ENCODE measurements around the gene COIL.

COIL gene

GRCh38 chr17:56936697-56937322, 24.0 kb downstream of the COIL start:
- no peak for TF ChIP-seq CTCF (IDR thresholded peaks at IDR 0.05)
- H3K36me3 ChIP-seq, result peaks cover 38% of the 10 kb centered on the region
- H3K4me3 ChIP-seq (ENCODE audit: low read depth in 1 of 2, low read length in 1 of 2), result no peak overlapping the region
- peaks cover 0 to 3% of the 10 kb centered on the region in 2 experiments for H3K4me1 ChIP-seq (ENCODE audit: control insufficient read depth in 1 of 2, insufficient read depth in 1 of 2, low read depth in 1 of 2, low read length in 1 of 2)
- no peak overlapping the region for H3K27ac ChIP-seq
- no peaks in the 10 kb centered on the region for H3K27me3 ChIP-seq
- H3K9me3 ChIP-seq, result no peaks in the 10 kb centered on the region

- H3K27me3 ChIP-seq, result no peaks in the 10 kb centered on the region
- H3K36me3 ChIP-seq, result peaks cover 26% of the 10 kb centered on the region
- TF ChIP-seq CTCF (IDR thresholded peaks at IDR 0.05), result no peak
- H3K4me3 ChIP-seq (ENCODE audit: low read depth in 1 of 2, low read length in 1 of 2), result no peak overlapping the region
- no peak overlapping the region for H3K27ac ChIP-seq
- peaks cover 0 to 3% of the 10 kb centered on the region in 2 experiments for H3K4me1 ChIP-seq (ENCODE audit: control insufficient read depth in 1 of 2, insufficient read depth in 1 of 2, low read depth in 1 of 2, low read length in 1 of 2)
- no peaks in the 10 kb centered on the region for H3K9me3 ChIP-seq
These were observed 25.4 kb downstream of the COIL start for GRCh38 chr17:56935461-56935860.

- Histone ChIP-seq H3K27me3 (no peaks in the 10 kb centered on the region), H3K4me1 (ENCODE audit: control insufficient read depth in 1 of 2, insufficient read depth in 1 of 2, low read depth in 1 of 2, low read length in 1 of 2) (no peaks in the 10 kb centered on the region), H3K36me3 (peaks cover 26% of the 10 kb centered on the region), H3K9me3 (no peaks in the 10 kb centered on the region), H3K27ac (no peak overlapping the region), H3K4me3 (ENCODE audit: low read depth in 1 of 2, low read length in 1 of 2) (no peak overlapping the region)
- TF ChIP-seq CTCF (IDR thresholded peaks at IDR 0.05), result no peak
These were observed 26.6 kb downstream of the COIL start for GRCh38 chr17:56934280-56934679.

GRCh38 chr17:56933868-56934267, 27.0 kb downstream of the COIL start:
- no peaks in the 10 kb centered on the region for H3K9me3 ChIP-seq
- no peak overlapping the region for H3K4me3 ChIP-seq (ENCODE audit: low read depth in 1 of 2, low read length in 1 of 2)
- no peak for TF ChIP-seq CTCF (IDR thresholded peaks at IDR 0.05)
- no peak overlapping the region for H3K27ac ChIP-seq
- no peaks in the 10 kb centered on the region for H3K27me3 ChIP-seq
- H3K4me1 ChIP-seq (ENCODE audit: control insufficient read depth in 1 of 2, insufficient read depth in 1 of 2, low read depth in 1 of 2, low read length in 1 of 2), result no peaks in the 10 kb centered on the region
- peaks cover 26% of the 10 kb centered on the region for H3K36me3 ChIP-seq

GRCh38 chr17:56933151-56933745, 27.6 kb downstream of the COIL start:
- no peak for TF ChIP-seq CTCF (IDR thresholded peaks at IDR 0.05)
- Histone ChIP-seq H3K4me1 (ENCODE audit: control insufficient read depth in 1 of 2, insufficient read depth in 1 of 2, low read depth in 1 of 2, low read length in 1 of 2) (no peaks in the 10 kb centered on the region), H3K36me3 (peaks cover 24% of the 10 kb centered on the region), H3K27ac (no peak overlapping the region), H3K9me3 (no peaks in the 10 kb centered on the region), H3K4me3 (ENCODE audit: low read depth in 1 of 2, low read length in 1 of 2) (no peak overlapping the region), H3K27me3 (no peaks in the 10 kb centered on the region)

Measured in neutrophil (primary cell).